Activated CD8-positive, alpha-beta T cell treated with anti-CD3 and anti-CD28 coated beads for 36 hours (primary cell): Measurements from ENCODE around the gene SUSD1. TPM values are rescaled to one million over a fixed set of nuclear protein-coding genes. Genes with fewer than 3 reads are reported as not detected.

Experiments
- ATAC-seq: fragments of 200-7000 bp; cut with Tn5 transposase; one replicate; pipeline ENCODE4 v1.10.0; 2021; ENCODE audit warnings: mild to moderate bottlenecking, moderate library complexity
- CTCF ChIA-PET: fragments of 350-600 bp; sonication (Branson Sonifier 250); formaldehyde crosslinking; loops from one replicate; lab custom pipeline; 2021; ENCODE audit warnings: antibody characterized with exemption; lab: Charles Lee
- POLR2A ChIA-PET: fragments of 350-600 bp; sonication (Branson Sonifier 250); formaldehyde crosslinking; loops from one replicate; lab custom pipeline; 2021; ENCODE audit warnings: antibody characterized with exemption; lab: Charles Lee
- DNase-seq: peaks from one replicate; pipeline ENCODE4 v3.0.0-alpha.2; 2020
- H3K27ac Mint-ChIP-seq: one replicate; pipeline ENCODE4 v1.8.0; 2021; ENCODE audit warnings: mild to moderate bottlenecking, mixed read lengths
- H3K27me3 Mint-ChIP-seq: one replicate; pipeline ENCODE4 v1.8.0; 2021; ENCODE audit warnings: mixed read lengths
- H3K36me3 Mint-ChIP-seq: one replicate; pipeline ENCODE4 v1.8.0; 2021; ENCODE audit warnings: low read depth, mixed read lengths
- H3K4me1 Mint-ChIP-seq: one replicate; pipeline ENCODE4 v1.8.0; 2021; ENCODE audit warnings: low read depth, mixed read lengths
- H3K4me3 Mint-ChIP-seq: one replicate; pipeline ENCODE4 v1.8.0; 2021; ENCODE audit warnings: mild to moderate bottlenecking, moderate library complexity, mixed read lengths
- H3K9me3 Mint-ChIP-seq: one replicate; pipeline ENCODE4 v1.8.0; 2021; ENCODE audit warnings: mixed read lengths
- CTCF ChIP-seq: fragments of 200-600 bp; IDR thresholded peaks from one replicate; pipeline ENCODE4 v1.8.0; 2022; ENCODE audit warnings: antibody characterized with exemption, mild to moderate bottlenecking
- intact Hi-C: fragments of 100-400 bp; cut with micrococcal nuclease; formaldehyde crosslinking; loops from one replicate; pipeline ENCODE4 v1.10.0; 2022
- total RNA-seq, 2 experiments: library from RNA; stranded (reverse); gene quantifications; one replicate each; pipeline ENCODE4 v1.2.3, GENCODE V29; 2021

The SUSD1 gene
- total RNA-seq, 2 experiments from 2014 or later, result 3.0 to 3.6 TPM

- DNase-seq, result no peak
- TF ChIP-seq CTCF, result no peak
- intact Hi-C loops, result no loop called here
These were observed 177.3 kb downstream of the SUSD1 start for GRCh38 chr9:111997831-111998230.

GRCh38 chr9:111994831-111995458 lies 180.2 kb downstream of the SUSD1 start:
- H3K4me1 Mint-ChIP-seq, result peaks cover 35% of the 10 kb centered on the region
- no peak for TF ChIP-seq CTCF
- no peak overlapping the region for H3K4me3 Mint-ChIP-seq
- no peak for DNase-seq
- H3K36me3 Mint-ChIP-seq, result peaks cover 3% of the 10 kb centered on the region
- POLR2A ChIA-PET, result interaction anchor here (0.6 to 0.8 kb wide), 2 partner anchors 18 to 57 kb away, joined by 3 to 4 read pairs; no protein-coding TSS in a partner anchor
- H3K9me3 Mint-ChIP-seq, result peaks cover 7% of the 10 kb centered on the region
- peak; percentile 67 for ATAC-seq
- intact Hi-C loops, result loop anchor here (2.0 kb wide), 1 partner anchor 42 kb away; no protein-coding TSS in a partner anchor
- H3K27me3 Mint-ChIP-seq, result no peaks in the 10 kb centered on the region
- CTCF ChIA-PET, result interaction anchor here (0.8 to 1.4 kb wide), 6 partner anchors 10 to 166 kb away, joined by 3 to 7 read pairs (median 4); no protein-coding TSS in a partner anchor
- peak overlapping the region; percentile 63 for H3K27ac Mint-ChIP-seq

More at GRCh38 chr9:111997831-111998230, 177.3 kb downstream of the SUSD1 start:
- Mint-ChIP-seq H3K36me3 (no peaks in the 10 kb centered on the region), H3K4me3 (no peak overlapping the region), H3K27me3 (no peaks in the 10 kb centered on the region), H3K4me1 (peaks cover 36% of the 10 kb centered on the region), H3K27ac (no peak overlapping the region), H3K9me3 (peaks cover 2% of the 10 kb centered on the region)
- no peak for ATAC-seq
- CTCF ChIA-PET, result no interaction called here
- POLR2A ChIA-PET, result no interaction called here

GRCh38 chr9:111993319-111993718 lies 181.8 kb downstream of the SUSD1 start:
- no peak for TF ChIP-seq CTCF
- H3K4me1 Mint-ChIP-seq, result peaks cover 35% of the 10 kb centered on the region
- ATAC-seq (no peak), DNase-seq (no peak)
- peak overlapping the region; percentile 78 for H3K27ac Mint-ChIP-seq
- no peaks in the 10 kb centered on the region for H3K27me3 Mint-ChIP-seq
- intact Hi-C loops, result no loop called here
- no peak overlapping the region for H3K4me3 Mint-ChIP-seq
- peaks cover 7% of the 10 kb centered on the region for H3K9me3 Mint-ChIP-seq
- ChIA-PET POLR2A (interaction anchor here (1.0 to 1.6 kb wide), 6 partner anchors 10 to 141 kb away, joined by 3 to 5 read pairs (median 3); partner anchors contain the start of gene UGCG), CTCF (interaction anchor here (0.8 to 1.3 kb wide), 6 partner anchors 11 to 105 kb away, joined by 3 to 4 read pairs (median 3); no protein-coding TSS in a partner anchor)
- H3K36me3 Mint-ChIP-seq, result peaks cover 3% of the 10 kb centered on the region

- CTCF ChIA-PET, result interaction anchor here (0.8 to 1.3 kb wide), 5 partner anchors 19 to 105 kb away, joined by 3 to 4 read pairs (median 3); no protein-coding TSS in a partner anchor
- Mint-ChIP-seq H3K36me3 (peaks cover 3% of the 10 kb centered on the region), H3K9me3 (peaks cover 7% of the 10 kb centered on the region), H3K4me1 (peaks cover 35% of the 10 kb centered on the region), H3K27me3 (no peaks in the 10 kb centered on the region), H3K27ac (peak overlapping the region; percentile 30), H3K4me3 (no peak overlapping the region)
- POLR2A ChIA-PET, result interaction anchor here (1.0 to 1.6 kb wide), 6 partner anchors 11 to 140 kb away, joined by 3 to 5 read pairs (median 3); no protein-coding TSS in a partner anchor
- no peak for TF ChIP-seq CTCF
- peak; percentile 88 for ATAC-seq
- intact Hi-C loops, result no loop called here
- peak; percentile 72 for DNase-seq
These were observed 182.6 kb downstream of the SUSD1 start for GRCh38 chr9:111992523-111992922.

GRCh38 chr9:111991179-111991578 lies 183.9 kb downstream of the SUSD1 start:
- Mint-ChIP-seq H3K36me3 (peaks cover 3% of the 10 kb centered on the region), H3K27ac (no peak overlapping the region), H3K9me3 (peaks cover 7% of the 10 kb centered on the region), H3K27me3 (no peaks in the 10 kb centered on the region), H3K4me1 (peaks cover 42% of the 10 kb centered on the region), H3K4me3 (no peak overlapping the region)
- POLR2A ChIA-PET, result interaction anchor here (0.6 to 1.1 kb wide), 3 partner anchors 67 to 325 kb away, joined by 3 read pairs; no protein-coding TSS in a partner anchor
- ATAC-seq (no peak), DNase-seq (no peak)
- TF ChIP-seq CTCF, result no peak
- CTCF ChIA-PET, result interaction anchor here (0.8 kb wide), 1 partner anchor 84 kb away, joined by 4 read pairs; no protein-coding TSS in a partner anchor
- intact Hi-C loops, result no loop called here
